Loucy (cell line): ENCODE results near the gene CDT1.

ENCODE experiments used
- H2AFZ ChIP-seq: fragments of 200-600 bp; sonication (generic); 2 replicates; pipeline ENCODE4 v1.6.0; 2016; ENCODE audit warnings: antibody characterized with exemption, mild to moderate bottlenecking, low read length, moderate library complexity
- H3F3A ChIP-seq: fragments of 200-600 bp; 2 replicates; pipeline ENCODE4 v1.6.0; 2016; ENCODE audit warnings: antibody characterized with exemption, low read depth, mild to moderate bottlenecking
- H3K27me3 ChIP-seq: fragments of 200-600 bp; sonication (generic); 2 replicates; pipeline ENCODE4 v1.6.1; 2014; ENCODE audit warnings: low read length, mild to moderate bottlenecking; ENCODE audit not compliant: insufficient read depth, poor library complexity, severe bottlenecking
- H3K36me3 ChIP-seq: fragments of 200-600 bp; sonication (generic); 2 replicates; pipeline ENCODE4 v1.6.1; 2016; ENCODE audit warnings: low read length; ENCODE audit not compliant: insufficient read depth
- H3K4me1 ChIP-seq: fragments of 200-600 bp; sonication (generic); 2 replicates; pipeline ENCODE4 v1.5.1; 2014; ENCODE audit warnings: low read length, mild to moderate bottlenecking; ENCODE audit not compliant: insufficient read depth, poor library complexity, severe bottlenecking
- H3K4me2 ChIP-seq: fragments of 200-600 bp; sonication (generic); 2 replicates; pipeline ENCODE4 v1.6.0; 2014; ENCODE audit warnings: antibody characterized with exemption, low read length, low read depth, mild to moderate bottlenecking; ENCODE audit not compliant: poor library complexity, severe bottlenecking
- H3K4me3 ChIP-seq: fragments of 200-600 bp; sonication (generic); 2 replicates; pipeline ENCODE4 v1.5.1; 2014; ENCODE audit warnings: low read length, mild to moderate bottlenecking, mixed read lengths; ENCODE audit not compliant: poor library complexity, severe bottlenecking
- H3K79me2 ChIP-seq: fragments of 200-600 bp; sonication (generic); 2 replicates; pipeline ENCODE4 v1.6.1; 2014; ENCODE audit warnings: low read length; ENCODE audit not compliant: insufficient read depth
- H3K9ac ChIP-seq: fragments of 200-600 bp; sonication (generic); 2 replicates; pipeline ENCODE4 v1.6.0; 2014; ENCODE audit warnings: mild to moderate bottlenecking, low read depth, low read length, moderate library complexity; ENCODE audit not compliant: poor library complexity, severe bottlenecking
- H3K9me2 ChIP-seq: fragments of 200-600 bp; sonication (generic); replicated peaks from 2 replicates; pipeline ENCODE4 v1.6.1; 2016; ENCODE audit warnings: low read depth, low read length, mixed read lengths
- H3K9me3 ChIP-seq: fragments of 200-600 bp; sonication (generic); 2 replicates; pipeline ENCODE4 v1.6.1; 2014; ENCODE audit warnings: mild to moderate bottlenecking, antibody characterized with exemption, low read length, low read depth; ENCODE audit not compliant: insufficient read depth
- H4K20me1 ChIP-seq: fragments of 200-600 bp; sonication (generic); 2 replicates; pipeline ENCODE4 v1.6.0; 2014; ENCODE audit warnings: antibody characterized with exemption, low read length, mild to moderate bottlenecking; ENCODE audit not compliant: insufficient read depth, poor library complexity, severe bottlenecking
- CTCF ChIP-seq: fragments of 200-600 bp; sonication (generic); conservative IDR thresholded peaks from 2 replicates; pipeline ENCODE4 v1.5.1; 2014; ENCODE audit warnings: mild to moderate bottlenecking, antibody characterized with exemption, low read length
- EZH2phosphoT487 ChIP-seq: fragments of 200-600 bp; IDR thresholded peaks from 2 replicates; pipeline ENCODE4 v1.6.1; 2018; ENCODE audit warnings: antibody characterized with exemption, mild to moderate bottlenecking, moderate library complexity, borderline replicate concordance

CDT1 gene

DNA sequence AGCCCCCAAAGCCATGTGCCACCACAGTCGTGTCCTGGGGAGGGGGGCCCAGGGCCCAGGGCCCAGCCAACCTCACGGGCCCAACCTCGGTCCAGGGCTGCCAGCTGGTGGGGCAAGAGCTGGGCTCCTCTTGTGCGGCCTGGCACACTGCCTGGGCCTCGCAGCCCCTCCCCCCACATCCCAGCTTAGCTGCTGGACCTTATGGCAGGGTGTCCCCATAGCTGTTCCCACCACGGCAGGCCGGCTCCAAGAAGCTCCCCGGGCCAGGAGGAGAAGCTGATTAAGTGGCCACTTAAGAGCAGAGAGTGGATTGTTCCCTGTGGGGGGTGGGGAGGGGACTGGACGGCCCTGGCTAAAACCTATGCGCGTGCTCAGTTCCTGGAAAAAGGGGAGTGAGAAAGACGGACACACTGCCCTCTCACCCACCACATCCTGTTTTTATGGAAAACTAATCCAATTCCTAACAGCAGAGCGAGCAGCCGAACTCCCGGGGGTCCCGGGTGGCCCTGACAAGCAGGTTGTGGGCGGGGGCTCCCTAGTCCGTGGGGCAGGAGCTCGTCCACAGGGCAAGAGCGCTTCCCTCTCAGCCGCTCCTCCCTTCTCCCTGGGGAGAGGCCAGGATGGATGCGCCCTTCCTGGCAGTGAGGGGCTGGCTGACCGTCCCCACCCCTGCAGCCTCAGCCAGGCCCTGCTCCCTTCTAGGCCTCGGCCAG, 35.4 kb upstream of the CDT1 start:
- no peak for TF ChIP-seq CTCF
- TF ChIP-seq EZH2phosphoT487 = no peak
- no peak overlapping the region for H3K4me3 ChIP-seq
- H3K4me2 ChIP-seq = peak overlapping the region; percentile 16
- no peak overlapping the region for H2AFZ ChIP-seq
- H3K79me2 ChIP-seq = peaks cover 80% of the 10 kb centered on the region
- H3K4me1 ChIP-seq = peaks cover 3% of the 10 kb centered on the region
- H4K20me1 ChIP-seq = peaks cover 45% of the 10 kb centered on the region
- peaks cover 7% of the 10 kb centered on the region; the same call in 1 of the 2 replicates for H3K36me3 ChIP-seq
- H3K27me3 ChIP-seq = no peaks in the 10 kb centered on the region
- H3K9ac ChIP-seq = no peak overlapping the region
- H3K9me3 ChIP-seq = no peaks in the 10 kb centered on the region
- H3F3A ChIP-seq = no peaks in the 10 kb centered on the region
- no peaks in the 10 kb centered on the region for H3K9me2 ChIP-seq

DNA sequence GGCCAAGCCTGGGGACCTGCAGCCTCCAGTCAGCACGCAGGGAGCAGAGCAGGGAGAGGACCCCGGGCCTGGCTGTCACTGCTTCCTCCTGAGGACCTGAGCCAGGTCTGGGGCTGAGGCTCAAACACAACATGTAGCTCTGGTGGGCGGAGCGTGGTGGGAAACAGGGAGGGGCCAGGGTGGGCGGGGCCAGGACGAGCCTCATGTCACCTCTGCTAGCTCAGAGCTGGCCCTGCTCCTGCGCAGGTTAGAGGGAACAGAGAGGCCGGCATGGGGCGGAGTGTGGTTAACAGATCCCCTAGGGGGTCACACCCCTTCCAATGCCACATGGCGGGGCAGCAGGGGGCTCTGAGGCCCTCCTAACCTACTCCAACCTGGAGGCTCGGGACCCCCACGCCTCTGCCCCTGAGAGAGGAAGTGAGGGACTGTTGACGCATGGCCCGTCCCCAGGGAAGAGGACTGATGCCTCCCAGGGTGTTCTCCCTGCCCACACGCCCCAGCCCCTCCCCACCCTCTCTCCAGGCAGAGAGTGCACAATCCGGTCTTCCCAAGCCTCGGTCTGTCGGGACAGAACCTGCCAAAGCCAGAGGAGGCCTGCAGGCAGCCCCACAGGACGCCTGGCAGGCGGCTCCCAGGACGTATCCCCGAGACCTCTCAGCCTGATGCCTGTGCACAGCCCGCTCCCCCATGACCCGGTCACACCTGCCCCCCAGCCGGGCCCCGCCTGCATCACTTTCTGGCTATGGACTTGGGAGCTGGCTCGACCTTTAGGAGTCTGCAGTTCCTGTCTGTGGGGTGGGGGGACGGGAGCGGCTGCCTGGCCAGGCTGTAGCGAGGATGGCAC, 33.8 kb upstream of the CDT1 start:
- H3K27me3 ChIP-seq = no peaks in the 10 kb centered on the region
- H2AFZ ChIP-seq = no peak overlapping the region
- no peaks in the 10 kb centered on the region for H3K9me3 ChIP-seq
- TF ChIP-seq EZH2phosphoT487 = no peak
- TF ChIP-seq CTCF = no peak
- peaks cover 46% of the 10 kb centered on the region for H4K20me1 ChIP-seq
- no peaks in the 10 kb centered on the region for H3K9me2 ChIP-seq
- no peak overlapping the region for H3K9ac ChIP-seq
- peaks cover 3% of the 10 kb centered on the region for H3K4me1 ChIP-seq
- H3K79me2 ChIP-seq = peaks cover 86% of the 10 kb centered on the region
- H3K36me3 ChIP-seq = no peaks in the 10 kb centered on the region
- H3K4me2 ChIP-seq = no peak overlapping the region
- H3F3A ChIP-seq = no peaks in the 10 kb centered on the region
- no peak overlapping the region for H3K4me3 ChIP-seq

DNA sequence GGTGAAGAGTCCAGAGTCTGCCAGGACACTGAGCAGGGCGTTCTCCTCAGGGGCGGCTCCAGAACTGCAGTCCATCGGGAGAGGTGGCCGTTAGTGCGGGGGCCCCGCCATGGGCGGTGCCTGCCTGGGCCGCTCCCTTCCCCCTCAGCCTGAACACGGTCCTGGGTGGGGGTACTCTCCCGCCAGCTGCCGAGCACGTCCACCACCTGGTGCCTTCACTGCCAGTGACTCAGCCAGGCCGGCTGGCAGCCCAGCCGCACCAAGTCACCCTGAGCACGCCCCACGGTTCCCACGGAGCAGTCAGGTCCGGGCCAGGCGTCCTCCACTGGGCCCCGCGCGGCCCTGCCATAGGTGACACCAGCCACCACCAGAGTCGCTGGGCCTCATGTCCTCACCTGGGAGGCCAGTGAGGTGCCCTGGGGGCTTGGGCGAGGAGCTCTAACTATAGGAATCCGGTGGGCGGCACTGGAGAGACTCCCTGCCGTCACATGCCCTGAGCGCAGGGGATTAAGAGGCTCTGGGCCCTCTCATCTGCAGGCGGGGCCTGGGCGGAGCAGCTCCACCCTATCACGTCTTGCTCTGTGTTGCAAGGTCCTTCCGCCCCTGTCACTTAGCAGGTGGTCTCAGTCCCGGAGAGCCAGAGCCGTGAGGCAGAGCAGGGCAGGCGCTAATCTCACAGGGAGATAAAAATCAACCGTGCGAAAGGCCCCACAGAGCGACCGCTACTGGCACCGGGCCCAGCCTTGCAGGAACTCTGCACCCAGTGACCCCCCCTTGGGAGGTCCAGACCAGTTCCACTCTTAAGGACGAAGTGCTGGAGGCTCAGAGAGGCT, 32.9 kb upstream of the CDT1 start:
- H3K9me2 ChIP-seq = no peaks in the 10 kb centered on the region
- TF ChIP-seq EZH2phosphoT487 = no peak
- TF ChIP-seq CTCF = no peak
- no peak overlapping the region for H3K4me3 ChIP-seq
- H4K20me1 ChIP-seq = peaks cover 43% of the 10 kb centered on the region
- no peak overlapping the region for H3K9ac ChIP-seq
- peak overlapping the region; percentile 50 for H3K4me2 ChIP-seq
- H2AFZ ChIP-seq = no peak overlapping the region
- H3K27me3 ChIP-seq = no peaks in the 10 kb centered on the region
- H3F3A ChIP-seq = no peaks in the 10 kb centered on the region
- no peaks in the 10 kb centered on the region for H3K9me3 ChIP-seq
- peaks cover 91% of the 10 kb centered on the region for H3K79me2 ChIP-seq
- H3K36me3 ChIP-seq = no peaks in the 10 kb centered on the region
- H3K4me1 ChIP-seq = peaks cover 3% of the 10 kb centered on the region
